A549 (cell line): Measurements from ENCODE around the gene POLE. TPM values are rescaled to one million over a fixed set of nuclear protein-coding genes. Genes with fewer than 3 reads are reported as not detected.
A peak's percentile ranks its signal among the peaks of the same experiment; 100 is the strongest.

Experiments
- ATAC-seq, 2 experiments: fragments of 200-7000 bp in 1 of 2; fragments of >200 bp in 1 of 2; cut with Nextera tagmentation in 1 of 2; cut with Tn5 transposase in 1 of 2; 3 replicates each; pipeline versions ENCODE4 v1.8.0 to v1.9.1; 2018 to 2020; ENCODE audit warnings: mild to moderate bottlenecking in 1 of 2, moderate library complexity in 1 of 2
- CTCF ChIA-PET: fragments of 300-600 bp; sonication (Branson Sonifier 250); formaldehyde crosslinking; extraction: SDS; loops from one replicate; lab custom pipeline; 2021; ENCODE audit warnings: antibody characterized with exemption, inconsistent platforms; lab: Yijun Ruan, JAX
- POLR2A ChIA-PET: fragments of 350-600 bp; formaldehyde crosslinking; extraction: SDS; loops from one replicate; lab custom pipeline; 2021; ENCODE audit warnings: antibody characterized with exemption, inconsistent platforms; lab: Yijun Ruan, JAX
- DNase-seq, 2 experiments: peaks; one replicate each; pipeline versions ENCODE4 v3.0.0 to v3.0.0-alpha.2; 2011 to 2016; ENCODE audit warnings: low read depth in 1 of 2, low spot score in 1 of 2
- FAIRE-seq: peaks from 2 replicates; lab custom pipeline; 2011; peaks lifted over from hg19 to GRCh38; lab: Jason Lieb, UNC
- H3K27ac ChIP-seq, 2 experiments: fragments of >200 bp; sonication (Bioruptor Twin); formaldehyde crosslinking; 3 replicates each; pipeline ENCODE4 v1.5.1; 2016 to 2017
- H3K4me1 ChIP-seq: fragments of >200 bp; sonication (Bioruptor Twin); formaldehyde crosslinking; 3 replicates; pipeline ENCODE4 v1.6.1; 2016
- H3K4me2 ChIP-seq: fragments of >200 bp; sonication (Bioruptor Twin); formaldehyde crosslinking; 3 replicates; pipeline ENCODE4 v1.6.1; 2016
- H3K4me3 ChIP-seq: fragments of >200 bp; sonication (Bioruptor Twin); formaldehyde crosslinking; 3 replicates; pipeline ENCODE4 v1.5.1; 2016
- H3K9me3 ChIP-seq: fragments of >200 bp; sonication (Bioruptor Twin); formaldehyde crosslinking; 3 replicates; pipeline ENCODE4 v1.6.1; 2016
- BCL3 ChIP-seq: fragments of >200 bp; sonication (Bioruptor Twin); formaldehyde crosslinking; IDR thresholded peaks from 3 replicates; pipeline ENCODE4 v1.6.1; 2016
- CTCF ChIP-seq: fragments of >200 bp; sonication (Bioruptor Twin); formaldehyde crosslinking; IDR thresholded peaks from 3 replicates; pipeline ENCODE4 v1.5.1; 2016
- E2F6 ChIP-seq: IDR thresholded peaks from 2 replicates; pipeline ENCODE4 v1.6.1; 2012; ENCODE audit warnings: low read depth, borderline replicate concordance
- EHF ChIP-seq: fragments of 250-450 bp; sonication (Bioruptor Pico); IDR thresholded peaks from 2 replicates; pipeline ENCODE4 v1.5.0; 2020; ENCODE audit warnings: mild to moderate bottlenecking
- EHMT2 ChIP-seq: fragments of 200-600 bp; sonication (generic); IDR thresholded peaks from 2 replicates; pipeline ENCODE4 v1.6.1; 2016; ENCODE audit warnings: antibody characterized with exemption, low read depth, mild to moderate bottlenecking, moderate library complexity
- FOSL2 ChIP-seq, 2 experiments: fragments of 450-650 bp in 1 of 2; fragments of >200 bp in 1 of 2; sonication (Bioruptor Twin) in 1 of 2; formaldehyde crosslinking; IDR thresholded peaks; 2 replicates each; pipeline versions ENCODE4 v1.5.0 to v1.6.1; 2016 to 2020; ENCODE audit warnings: mild to moderate bottlenecking in 1 of 2, moderate library complexity in 1 of 2
- FOXS1 ChIP-seq: fragments of 250-450 bp; sonication (Bioruptor Pico); IDR thresholded peaks from 2 replicates; pipeline ENCODE4 v1.5.0; 2020; ENCODE audit warnings: mild to moderate bottlenecking, moderate library complexity
- HMGXB4 ChIP-seq: fragments of 250-450 bp; sonication (Bioruptor Pico); IDR thresholded peaks from 2 replicates; pipeline ENCODE4 v1.5.0; 2021; ENCODE audit warnings: mild to moderate bottlenecking, moderate library complexity, borderline replicate concordance
- HOXA7 ChIP-seq: fragments of 250-450 bp; sonication (Bioruptor Pico); IDR thresholded peaks from 2 replicates; pipeline ENCODE4 v1.5.0; 2020; ENCODE audit warnings: mild to moderate bottlenecking, moderate library complexity
- HOXB13 ChIP-seq: fragments of 250-450 bp; sonication (Bioruptor Pico); IDR thresholded peaks from 2 replicates; pipeline ENCODE4 v1.5.0; 2020; ENCODE audit warnings: low read depth, mild to moderate bottlenecking, moderate library complexity
- JUN ChIP-seq, 2 experiments: fragments of >200 bp; sonication (Bioruptor Twin); formaldehyde crosslinking; IDR thresholded peaks; 2 replicates in 1 of 2; 3 replicates in 1 of 2; pipeline ENCODE4 v1.6.1; 2016 to 2017
- JUNB ChIP-seq: fragments of >200 bp; sonication (Bioruptor Twin); formaldehyde crosslinking; IDR thresholded peaks from 2 replicates; pipeline ENCODE4 v1.6.1; 2016
- KDM5A ChIP-seq: fragments of 200-600 bp; sonication (generic); IDR thresholded peaks from 2 replicates; pipeline ENCODE4 v1.6.1; 2016; ENCODE audit warnings: antibody characterized with exemption, mild to moderate bottlenecking
- NFE2L2 ChIP-seq: fragments of 150-350 bp; conservative IDR thresholded peaks from 2 replicates; pipeline ENCODE4 v1.6.1; 2014; ENCODE audit warnings: low read length
- NPAS2 ChIP-seq: fragments of 250-450 bp; sonication (Bioruptor Pico); IDR thresholded peaks from 2 replicates; pipeline ENCODE4 v1.8.0; 2022; ENCODE audit warnings: mild to moderate bottlenecking, moderate library complexity, borderline replicate concordance
- NR3C1 ChIP-seq: fragments of >200 bp; sonication (Bioruptor Twin); formaldehyde crosslinking; IDR thresholded peaks from 3 replicates; pipeline ENCODE4 v1.6.1; 2017
- PHF8 ChIP-seq: fragments of 200-600 bp; sonication (generic); IDR thresholded peaks from 2 replicates; pipeline ENCODE4 v1.6.1; 2016; ENCODE audit warnings: low read depth, mild to moderate bottlenecking, antibody characterized with exemption, moderate library complexity, borderline replicate concordance
- POLR2AphosphoS2 ChIP-seq: conservative IDR thresholded peaks from 2 replicates; pipeline ENCODE4 v1.6.1; 2012; ENCODE audit warnings: low read length, improper control_type of control experiment, inconsistent platforms
- RARB ChIP-seq: fragments of 250-450 bp; sonication (Bioruptor Pico); IDR thresholded peaks from 2 replicates; pipeline ENCODE4 v1.8.0; 2021; ENCODE audit warnings: mild to moderate bottlenecking, moderate library complexity
- SMC3 ChIP-seq: fragments of >200 bp; sonication (Bioruptor Twin); formaldehyde crosslinking; IDR thresholded peaks from 3 replicates; pipeline ENCODE4 v1.6.1; 2018; ENCODE audit warnings: inconsistent platforms
- TFCP2L1 ChIP-seq: fragments of 250-450 bp; sonication (Bioruptor Pico); IDR thresholded peaks from 2 replicates; pipeline ENCODE4 v1.5.0; 2021; ENCODE audit warnings: mild to moderate bottlenecking
- ZC3H11A ChIP-seq: fragments of 450-650 bp; IDR thresholded peaks from 2 replicates; pipeline ENCODE4 v1.6.1; 2014; ENCODE audit warnings: antibody characterized with exemption, mild to moderate bottlenecking
- ZNF302 ChIP-seq: fragments of 250-450 bp; sonication (Bioruptor Pico); IDR thresholded peaks from 2 replicates; pipeline ENCODE4 v1.9.0; 2021; ENCODE audit warnings: inconsistent platforms, mild to moderate bottlenecking, moderate library complexity
- ZSCAN20 ChIP-seq: fragments of 250-450 bp; sonication (Bioruptor Pico); IDR thresholded peaks from 2 replicates; pipeline ENCODE4 v1.8.0; 2022; ENCODE audit warnings: mild to moderate bottlenecking, moderate library complexity
- WGBS: methylation state at CpG from one replicate; pipeline ENCODE4 v1.1.6; 2017; ENCODE audit errors: missing lambda C conversion rate; 5-methylcytosine and 5-hydroxymethylcytosine counted together
- polyA plus RNA-seq, 4 experiments: library from polyadenylated mRNA; depleted of rRNA in 3 of 4; stranded (reverse); fragments of >200 nt; fragmentation: RNase III in 1 of 4; extraction: RNeasy Plus Mini Kit Qiagen cat#74134 plus additional on column Dnase treatment in 1 of 4; gene quantifications; 2 replicates in 3 of 4; 3 replicates in 1 of 4; pipeline ENCODE4 v1.2.3, GENCODE V29; 2011 to 2017

POLE gene
- polyA plus RNA-seq, 2 of the 4 experiments (the other 2 are of a cell fraction): 28.9 to 67.2 TPM

- TF ChIP-seq ZSCAN20 (CRISPR knock-in tag) (no peak), NFE2L2 (no peak), POLR2AphosphoS2 (no peak), PHF8 (no peak), ZC3H11A (no peak), NR3C1 (no peak)
These were observed 12.6 kb downstream of the POLE start (continued) for GRCh38 chr12:132674561-132674960.

- no peak for TF ChIP-seq EHMT2
- no peak for TF ChIP-seq FOXS1 (CRISPR knock-in tag)
- no peak for TF ChIP-seq HMGXB4
- TF ChIP-seq HOXA7 (CRISPR knock-in tag): no peak
- TF ChIP-seq FOSL2 (IDR thresholded peaks at IDR 0.05): no peak
- no peak for TF ChIP-seq FOSL2 (CRISPR knock-in tag; IDR thresholded peaks at IDR 0.05)
- TF ChIP-seq ZNF302 (CRISPR knock-in tag): no peak
- TF ChIP-seq EHF (CRISPR knock-in tag): no peak
- no peak for TF ChIP-seq RARB (CRISPR knock-in tag)
- no peak for TF ChIP-seq JUN (IDR thresholded peaks at IDR 0.05)
- FAIRE-seq (no peak), DNase-seq (no peak), ATAC-seq (peak in 1 of 2 experiments; percentile 29; a peak in 3 of 6 replicates)
- H3K27ac ChIP-seq: no peak overlapping the region
- WGBS: 93% methylated on average over 26 of the region's 27 CpGs
- H3K4me1 ChIP-seq: no peaks in the 10 kb centered on the region
- POLR2A ChIA-PET: no interaction called here
- no peak overlapping the region for H3K4me2 ChIP-seq
- CTCF ChIA-PET: no interaction called here
- H3K9me3 ChIP-seq: no peaks in the 10 kb centered on the region
- H3K4me3 ChIP-seq: no peak overlapping the region
These were observed 13.6 kb downstream of the POLE start for GRCh38 chr12:132673288-132674179.

- no peak overlapping the region for H3K4me3 ChIP-seq
- CTCF ChIA-PET: interaction anchor here (0.9 kb wide), 1 partner anchor 58 kb away, joined by 5 read pairs; no protein-coding TSS in a partner anchor
- FAIRE-seq (no peak), ATAC-seq (no peak), DNase-seq (no peak)
- WGBS: 92% methylated on average over 12 of the region's 12 CpGs
- no peaks in the 10 kb centered on the region for H3K4me1 ChIP-seq
- no peaks in the 10 kb centered on the region for H3K9me3 ChIP-seq
- no peak overlapping the region for H3K27ac ChIP-seq
- POLR2A ChIA-PET: no interaction called here
- no peak for TF ChIP-seq KDM5A
- no peak for TF ChIP-seq TFCP2L1 (CRISPR knock-in tag)
- no peak for TF ChIP-seq HOXB13 (CRISPR knock-in tag)
- no peak overlapping the region for H3K4me2 ChIP-seq
These were observed 14.5 kb downstream of the POLE start for GRCh38 chr12:132672678-132673077.

- TF ChIP-seq HOXA7 (CRISPR knock-in tag) (no peak), E2F6 (no peak), NFE2L2 (no peak), PHF8 (no peak), RARB (CRISPR knock-in tag) (no peak), KDM5A (no peak), SMC3 (no peak), CTCF (no peak), JUN (IDR thresholded peaks at IDR 0.05) (no peak), NPAS2 (CRISPR knock-in tag) (no peak), JUNB (no peak), BCL3 (no peak)
- ChIA-PET POLR2A (no interaction called here), CTCF (interaction anchor here (0.9 kb wide), 1 partner anchor 57 kb away, joined by 5 read pairs; no protein-coding TSS in a partner anchor)
- Histone ChIP-seq H3K9me3 (no peaks in the 10 kb centered on the region), H3K27ac (no peak overlapping the region), H3K4me3 (no peak overlapping the region), H3K4me1 (no peaks in the 10 kb centered on the region), H3K4me2 (no peak overlapping the region)
- DNase-seq (no peak), ATAC-seq (no peak), FAIRE-seq (no peak)
- 93% methylated on average over 16 of the region's 16 CpGs for WGBS
These were observed 15.0 kb downstream of the POLE start for GRCh38 chr12:132672116-132672515.
